ENCODE data around the gene IDI1.
"Not testable (repeated sequence)": the region's sequence is repeated elsewhere in the genome, so short reads cannot be mapped to it uniquely, and the experiment has no call there.

Gene IDI1

GRCh38 chr10:1078668-1079067, 29.7 kb upstream of the IDI1 start:
- no peak for DNase-seq (ENCODE audit: low read depth, low spot score)
- H3K4me3 ChIP-seq (ENCODE audit: low read depth, low read length): no peak overlapping the region
- in situ Hi-C loops (cut with HindIII; ENCODE audit: low sequenced_read_pairs): no loop called here
- TF ChIP-seq CTCF (IDR thresholded peaks at IDR 0.05; ENCODE audit: low read depth, low read length): no peak

- peak; percentile 28 for TF ChIP-seq CTCF (IDR thresholded peaks at IDR 0.05; ENCODE audit: low read depth, low read length)
- no peak for DNase-seq (ENCODE audit: low read depth, low spot score)
- in situ Hi-C loops (cut with HindIII; ENCODE audit: low sequenced_read_pairs): no loop called here
- no peak overlapping the region for H3K4me3 ChIP-seq (ENCODE audit: low read depth, low read length)
These were observed 25.9 kb upstream of the IDI1 start for GRCh38 chr10:1074748-1075308.

- H3K4me3 ChIP-seq (ENCODE audit: low read depth, low read length): no peak overlapping the region
- no peak for DNase-seq (ENCODE audit: low read depth, low spot score)
- peak; percentile 20 for TF ChIP-seq CTCF (IDR thresholded peaks at IDR 0.05; ENCODE audit: low read depth, low read length)
- in situ Hi-C loops (cut with HindIII; ENCODE audit: low sequenced_read_pairs): no loop called here
These were observed 25.3 kb upstream of the IDI1 start for GRCh38 chr10:1074052-1074747.

- in situ Hi-C loops (cut with HindIII; ENCODE audit: low sequenced_read_pairs): no loop called here
- TF ChIP-seq CTCF (IDR thresholded peaks at IDR 0.05; ENCODE audit: low read depth, low read length): no peak
- H3K4me3 ChIP-seq (ENCODE audit: low read depth, low read length): no peak overlapping the region
- DNase-seq (ENCODE audit: low read depth, low spot score): no peak
These were observed 22.0 kb upstream of the IDI1 start for GRCh38 chr10:1070919-1071318.

GRCh38 chr10:1068380-1069361, 19.8 kb upstream of the IDI1 start:
- in situ Hi-C loops (cut with HindIII; ENCODE audit: low sequenced_read_pairs): no loop called here

GRCh38 chr10:1066734-1067133, 17.8 kb upstream of the IDI1 start:
- DNase-seq (ENCODE audit: low read depth, low spot score); in situ Hi-C loops (cut with HindIII; ENCODE audit: low sequenced_read_pairs); H3K4me3 ChIP-seq (ENCODE audit: low read depth, low read length): not testable (repeated sequence)

More at GRCh38 chr10:1068380-1069361, 19.8 kb upstream of the IDI1 start:
- no peak for DNase-seq (ENCODE audit: low read depth, low spot score)
- H3K4me3 ChIP-seq (ENCODE audit: low read depth, low read length): no peak overlapping the region
- TF ChIP-seq CTCF (IDR thresholded peaks at IDR 0.05; ENCODE audit: low read depth, low read length): no peak

GRCh38 chr10:1064964-1065247, 16.0 kb upstream of the IDI1 start:
- DNase-seq (ENCODE audit: low read depth, low spot score): no peak

More at GRCh38 chr10:1064964-1065247, 16.0 kb upstream of the IDI1 start:
- in situ Hi-C loops (cut with HindIII; ENCODE audit: low sequenced_read_pairs): no loop called here
- no peak for TF ChIP-seq CTCF (IDR thresholded peaks at IDR 0.05; ENCODE audit: low read depth, low read length)
- no peak overlapping the region for H3K4me3 ChIP-seq (ENCODE audit: low read depth, low read length)
